Stimulated activated CD4-positive, alpha-beta T cell treated with anti-CD3 and anti-CD28 coated beads, TNF-alpha, amount 100 ng/mL, for 48 hours (primary cell): Measurements from ENCODE around the gene ZFAND2B.

Experiments
- DNase-seq, 3 donors: peaks; one replicate each; pipeline ENCODE4 v3.0.0-alpha.2; 2020; ENCODE audit warnings: low read depth in 3 of 3

Gene ZFAND2B, protein sequence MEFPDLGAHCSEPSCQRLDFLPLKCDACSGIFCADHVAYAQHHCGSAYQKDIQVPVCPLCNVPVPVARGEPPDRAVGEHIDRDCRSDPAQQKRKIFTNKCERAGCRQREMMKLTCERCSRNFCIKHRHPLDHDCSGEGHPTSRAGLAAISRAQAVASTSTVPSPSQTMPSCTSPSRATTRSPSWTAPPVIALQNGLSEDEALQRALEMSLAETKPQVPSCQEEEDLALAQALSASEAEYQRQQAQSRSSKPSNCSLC

DNA sequence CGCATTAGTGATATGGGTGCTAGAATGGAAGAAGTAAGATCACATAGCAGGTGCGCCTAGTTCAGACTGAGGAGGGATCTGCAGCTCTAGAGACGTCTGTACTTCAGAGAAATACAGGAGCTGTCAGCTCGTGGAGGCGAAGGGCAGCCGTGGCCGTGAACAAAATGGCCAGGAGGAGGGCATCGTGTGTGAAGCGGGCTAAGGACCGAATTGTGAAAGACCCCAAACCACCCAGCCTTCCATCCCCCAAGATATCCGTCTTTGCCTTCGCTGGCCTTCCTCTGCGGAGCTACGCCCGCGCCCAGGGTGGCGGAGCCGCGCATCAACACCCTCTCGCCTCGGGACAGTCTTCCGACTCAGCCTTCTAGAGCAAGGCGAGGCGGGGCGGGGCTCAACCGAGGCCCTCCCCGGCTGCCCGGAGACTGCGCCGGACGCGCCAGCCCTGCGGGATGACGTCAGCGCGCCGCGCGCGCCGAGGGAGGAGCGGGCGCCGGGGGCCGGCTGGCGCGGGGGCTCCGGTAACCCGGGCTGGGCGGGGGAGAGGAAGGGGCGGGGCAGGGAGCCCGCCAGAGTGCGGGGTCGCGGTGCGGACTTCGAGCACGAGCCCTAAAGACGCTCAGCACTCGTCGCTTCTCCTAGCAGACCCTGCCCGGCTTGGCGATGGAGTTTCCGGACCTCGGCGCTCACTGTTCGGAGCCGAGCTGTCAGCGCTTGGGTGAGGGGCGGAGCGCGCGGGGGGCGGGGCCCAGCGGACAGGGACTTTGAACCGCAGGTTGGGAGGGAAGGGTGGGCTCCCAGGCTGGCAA is at the start of gene ZFAND2B:
TSS of gene ZFAND2B (plus strand) at position 455 of the 806 bp plus-strand sequence. CDS start at position 661, 206 bp downstream.
- DNase-seq, result peak; percentile 88 to 96 (median 91)

DNA sequence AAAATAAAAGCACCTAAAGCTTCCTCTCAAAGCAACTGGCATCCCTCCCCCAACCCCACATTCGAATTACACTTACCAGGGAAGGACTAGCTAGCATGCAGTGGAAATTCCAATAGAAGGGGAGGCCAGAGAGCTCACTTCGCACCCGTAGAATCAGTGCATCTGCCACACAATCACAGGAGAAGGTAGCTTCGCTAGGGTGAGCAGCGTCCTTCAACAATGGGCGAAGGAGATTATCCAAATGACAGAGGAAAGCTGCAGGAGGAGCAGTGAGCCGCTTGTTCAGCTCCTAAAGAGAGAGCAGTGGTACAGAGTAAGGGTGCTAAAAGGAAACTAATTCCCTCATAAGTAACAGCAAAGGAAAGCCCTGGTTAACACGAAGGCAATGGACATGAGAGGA is 49.2 kb upstream of the ZFAND2B start:
- no peak for DNase-seq

DNA sequence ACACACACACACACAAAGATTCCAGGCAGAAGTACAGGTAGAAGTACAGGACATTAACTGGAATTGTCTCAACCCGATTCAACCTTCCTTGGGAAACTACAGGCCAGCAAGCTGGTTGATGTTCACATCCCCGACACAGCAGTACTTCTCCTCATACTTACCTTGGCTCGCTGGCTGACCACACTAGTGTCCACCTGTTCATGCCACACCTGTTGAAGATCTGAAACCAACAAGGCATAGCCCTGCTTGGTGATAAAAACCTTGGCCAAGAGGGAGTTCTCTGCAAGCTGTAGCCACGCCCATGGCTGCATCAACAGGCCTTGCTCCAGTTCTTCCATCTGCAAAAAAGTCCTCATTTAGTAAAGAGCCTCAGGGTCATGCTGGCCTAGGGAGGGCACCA is 48.6 kb upstream of the ZFAND2B start:
- DNase-seq, result no peak

DNA sequence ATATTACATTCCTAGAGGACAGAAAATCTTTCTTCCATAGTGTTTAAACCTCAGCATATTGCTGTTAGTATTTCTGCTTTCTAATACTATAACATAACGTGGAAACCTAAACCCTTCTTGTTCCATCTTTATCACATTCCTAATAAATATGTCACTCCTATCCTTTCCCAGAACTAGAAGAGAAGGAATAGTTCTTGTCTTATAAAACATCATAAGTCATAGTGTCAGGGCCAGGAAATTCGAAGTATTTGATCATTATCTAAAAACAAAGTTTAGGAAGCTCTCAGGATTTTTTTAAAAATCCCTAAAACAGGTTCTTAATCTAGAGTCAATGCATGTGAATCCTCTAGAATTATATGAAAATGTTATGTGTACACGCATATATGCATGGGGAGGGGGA is 48.0 kb upstream of the ZFAND2B start:
- DNase-seq, result no peak

DNA sequence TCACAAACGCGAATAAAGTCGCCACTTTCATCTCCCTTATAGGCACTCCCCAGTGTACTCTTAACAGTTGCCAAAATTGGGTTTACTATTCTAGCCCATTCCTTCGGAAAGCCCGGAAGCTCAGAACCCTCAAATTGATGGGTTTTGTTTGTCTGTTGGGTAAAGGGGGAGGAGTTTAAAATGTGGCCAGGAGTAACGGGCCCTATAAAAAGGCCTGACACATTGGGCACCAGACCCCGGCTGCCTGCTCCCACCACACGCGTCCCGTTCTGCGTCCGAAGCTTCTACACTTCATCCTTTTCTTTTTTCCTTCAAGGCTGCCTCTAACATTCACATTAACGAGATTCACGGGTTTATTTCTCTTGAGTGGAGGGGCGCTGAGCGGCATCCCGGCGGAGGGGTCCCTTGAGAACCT is 46.8 kb upstream of the ZFAND2B start:
- no peak for DNase-seq

DNA sequence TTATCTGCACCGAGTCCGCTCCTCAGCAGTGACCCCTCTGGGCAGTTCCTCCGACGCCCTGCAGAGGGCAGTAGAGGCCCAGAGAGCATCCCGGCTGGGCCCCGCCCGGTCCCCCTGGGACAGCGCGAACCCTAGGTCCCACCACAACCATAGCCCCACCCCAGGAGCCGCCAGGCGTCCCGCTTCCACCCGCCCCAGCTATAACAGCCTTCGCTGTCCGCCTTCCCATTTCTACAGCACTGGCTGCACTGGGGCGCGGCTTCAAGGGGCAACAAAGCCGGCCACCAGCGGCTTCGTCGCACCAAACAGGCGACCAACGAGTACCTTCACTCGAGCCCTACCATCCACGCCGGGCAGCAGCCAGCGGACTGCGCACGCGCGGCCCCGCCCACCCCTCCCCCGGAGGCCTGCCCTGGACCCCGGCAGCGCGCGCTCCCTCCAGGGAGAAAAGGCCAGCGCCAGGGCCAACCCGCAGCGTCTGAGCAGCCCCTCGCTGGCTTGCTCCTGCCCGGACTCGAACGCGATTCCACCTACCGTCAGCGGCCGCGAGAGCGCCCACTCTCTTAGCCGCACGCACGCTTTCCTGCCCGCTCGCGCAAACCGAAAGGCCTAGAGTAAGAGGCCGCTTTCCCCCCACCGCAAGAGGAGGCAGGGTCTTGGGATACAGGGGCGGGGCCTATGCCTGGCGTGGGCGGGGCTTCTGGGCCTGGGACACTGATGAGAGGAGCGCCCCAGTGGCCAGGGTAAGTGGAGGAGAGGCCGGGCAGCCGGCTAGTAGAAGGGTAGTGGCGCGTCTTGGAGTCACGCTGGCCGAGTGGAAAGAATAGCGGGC is 46.2 kb upstream of the ZFAND2B start, which contains the start of gene NHEJ1:
TSS of gene NHEJ1 (minus strand) at position 630 of the 832 bp plus-strand sequence. CDS start 2,453 bp downstream, outside the sequence.
- DNase-seq, result peak; percentile 90 to 92 (median 92)

DNA sequence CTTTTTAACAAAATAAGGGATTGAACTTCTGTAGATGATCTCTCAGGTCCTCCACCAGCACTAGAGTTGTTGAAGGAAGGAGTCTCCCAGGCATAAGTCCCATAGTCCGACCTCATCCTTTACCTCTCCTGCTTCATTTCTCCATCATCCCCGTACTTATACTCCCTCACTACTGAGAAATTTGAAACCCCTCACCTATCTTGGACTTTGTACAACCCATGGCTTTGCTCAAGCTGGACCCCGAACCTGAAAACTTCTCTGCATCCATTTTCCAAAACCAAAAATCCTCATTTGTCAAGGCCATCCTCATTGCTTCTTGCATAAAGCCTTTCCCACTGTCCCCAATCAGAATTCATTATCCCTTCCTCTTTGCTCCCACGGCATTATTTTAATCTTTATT is 45.5 kb upstream of the ZFAND2B start:
- DNase-seq, result no peak

DNA sequence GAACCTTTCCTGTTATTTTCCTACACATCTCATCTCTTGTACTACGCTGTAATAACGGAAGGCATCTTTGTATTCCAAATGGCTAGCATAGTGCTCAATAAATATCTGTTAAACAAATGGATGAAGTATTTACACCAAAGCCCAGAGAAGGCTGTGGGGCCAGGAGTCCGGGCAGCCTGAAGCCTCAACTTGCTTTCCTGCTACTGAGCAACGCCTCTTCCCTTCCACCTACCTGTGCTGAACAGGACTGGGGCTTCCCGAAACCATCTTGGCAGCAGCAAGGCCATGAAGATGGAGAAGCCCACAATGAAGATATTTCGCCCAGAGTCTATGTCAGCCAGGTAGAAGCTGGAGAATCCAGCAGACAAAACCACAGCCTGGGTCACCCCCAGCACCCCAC is 43.4 kb upstream of the ZFAND2B start:
- DNase-seq, result no peak

DNA sequence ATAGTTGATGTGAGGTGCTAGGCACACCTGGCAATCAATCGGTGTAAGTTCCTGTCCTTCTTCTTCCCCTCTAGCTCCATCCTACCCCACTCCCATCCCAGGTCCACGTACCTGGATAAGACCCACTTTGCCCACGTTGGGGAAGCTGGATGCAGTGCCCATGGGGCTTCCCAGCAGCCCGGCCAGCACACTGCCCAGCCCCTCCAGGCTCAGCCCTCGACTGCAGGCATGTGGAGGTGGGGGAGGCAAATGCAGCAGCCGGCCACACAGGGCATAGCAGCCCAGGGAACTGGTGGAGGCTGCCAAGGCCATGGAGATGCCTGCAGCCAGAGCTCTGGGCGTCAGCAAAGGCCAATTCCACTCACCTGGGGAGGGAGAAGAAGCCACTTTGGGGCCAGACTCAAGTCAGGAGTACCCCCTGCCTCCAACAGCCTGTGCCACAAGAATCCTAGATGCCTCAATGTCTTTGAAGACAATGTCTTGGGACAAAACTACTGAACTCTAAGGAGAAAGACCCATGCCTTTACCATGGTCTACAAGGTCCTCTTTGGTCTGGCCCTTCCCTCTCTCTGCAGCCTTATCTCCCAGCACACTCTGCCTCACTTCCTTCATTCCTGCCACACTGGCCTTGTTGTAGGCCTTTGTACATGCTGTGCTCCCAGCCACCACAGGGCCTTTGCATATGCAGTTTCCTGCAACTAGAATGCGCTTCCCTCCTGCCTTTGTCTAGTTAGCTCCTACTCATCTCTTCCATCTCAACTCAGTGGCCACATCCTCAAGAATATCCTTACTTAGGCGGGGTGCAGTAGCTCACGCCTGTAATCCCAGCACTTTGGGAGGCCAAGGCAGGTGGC is 41.3 kb upstream of the ZFAND2B start:
- no peak for DNase-seq

DNA sequence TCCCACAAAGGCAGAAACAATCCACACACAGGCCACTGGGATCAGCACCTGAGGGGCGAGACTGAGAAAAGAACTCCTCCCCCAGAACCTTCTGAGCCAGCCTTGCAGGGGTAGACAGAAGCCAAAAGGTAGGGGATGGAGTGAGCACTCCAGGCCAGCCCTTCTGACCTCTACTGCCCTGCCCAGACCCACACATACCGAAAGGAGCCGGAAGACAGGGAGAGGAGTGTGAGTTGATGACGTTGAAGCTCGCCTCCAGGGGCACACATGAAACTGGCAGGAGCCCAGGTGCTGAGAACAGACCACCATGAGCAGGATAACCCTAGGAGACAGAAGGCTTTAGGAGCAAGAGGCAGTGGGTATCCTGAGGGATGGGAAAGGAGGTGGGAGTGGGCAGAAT is 38.6 kb upstream of the ZFAND2B start:
- no peak for DNase-seq

DNA sequence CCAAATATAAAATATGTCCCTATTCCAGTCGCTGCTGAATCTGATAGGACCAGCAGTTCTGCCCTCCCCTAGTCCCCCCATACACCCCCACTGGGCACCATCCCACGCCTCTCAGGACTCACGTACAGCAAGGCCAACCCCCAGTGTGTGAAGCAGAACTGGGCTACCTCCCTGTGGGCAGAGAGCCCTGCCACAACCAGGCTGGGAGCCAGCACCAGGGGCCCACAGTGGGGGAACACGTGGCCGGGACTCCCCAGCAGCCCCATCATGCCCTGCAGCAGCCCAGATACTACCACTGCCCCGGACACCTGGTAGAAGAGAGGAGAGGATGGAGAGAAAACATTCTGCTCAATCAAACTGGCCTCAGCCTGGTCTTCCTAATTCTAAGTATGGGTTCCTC is 38.1 kb upstream of the ZFAND2B start:
- no peak for DNase-seq

DNA sequence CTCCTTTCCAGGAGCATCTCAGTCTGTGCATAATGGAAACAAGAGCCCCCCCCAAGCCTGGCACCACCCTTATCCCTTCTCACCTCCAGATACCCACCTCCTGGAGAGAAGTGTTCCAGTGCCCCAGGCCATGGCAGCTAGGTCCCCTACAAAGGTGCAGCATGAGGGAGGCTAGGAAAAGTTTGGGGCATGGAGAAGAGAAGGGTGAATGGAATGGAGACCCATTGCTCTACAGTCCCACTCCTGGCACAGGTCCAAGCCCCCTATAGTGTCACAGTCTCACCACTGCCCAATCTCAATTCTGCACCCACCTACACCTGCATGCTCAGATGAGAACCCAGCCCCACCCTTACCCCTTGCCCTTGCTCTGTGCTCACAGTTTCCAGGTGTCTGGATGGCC is 37.6 kb upstream of the ZFAND2B start:
- DNase-seq, result no peak

DNA sequence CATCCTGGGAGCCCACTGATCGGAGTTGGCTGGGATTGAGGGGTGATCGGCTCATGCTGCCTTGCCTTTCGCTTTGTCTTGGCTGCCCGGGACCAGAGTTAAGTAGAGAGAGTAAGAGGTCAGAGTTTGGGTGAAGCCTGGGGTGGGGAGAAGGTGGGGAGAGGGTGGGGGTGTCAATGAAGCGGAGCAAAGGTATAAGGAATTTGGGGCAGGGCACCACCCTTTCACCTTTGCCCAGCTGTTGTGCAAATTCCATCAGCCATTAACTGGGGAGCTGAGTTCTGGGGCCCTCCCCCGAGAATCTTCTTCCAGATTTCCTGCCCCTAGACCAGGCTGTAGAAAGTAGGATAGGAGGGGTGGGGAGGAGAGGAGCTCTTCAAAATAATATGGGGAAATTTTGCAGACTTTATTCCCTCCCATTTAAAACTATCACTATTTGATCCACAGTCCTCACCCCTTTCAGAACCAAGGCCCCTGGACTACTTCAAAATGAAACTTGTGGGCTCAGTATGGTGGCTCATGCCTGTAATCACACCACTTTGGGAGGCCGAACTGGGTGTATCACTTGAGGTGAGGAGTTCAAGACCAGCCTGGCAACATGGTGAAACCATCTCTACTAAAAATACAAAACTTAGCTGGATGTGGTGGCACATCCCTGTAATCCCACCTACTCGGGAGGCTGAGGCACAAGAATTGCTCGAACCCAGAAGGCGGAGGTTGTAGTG is 36.5 kb upstream of the ZFAND2B start, which contains the start of gene SLC23A3:
TSS of gene SLC23A3 (minus strand) at position 100 of the 725 bp plus-strand sequence. CDS start at position 55, 45 bp downstream.
- no peak for DNase-seq

DNA sequence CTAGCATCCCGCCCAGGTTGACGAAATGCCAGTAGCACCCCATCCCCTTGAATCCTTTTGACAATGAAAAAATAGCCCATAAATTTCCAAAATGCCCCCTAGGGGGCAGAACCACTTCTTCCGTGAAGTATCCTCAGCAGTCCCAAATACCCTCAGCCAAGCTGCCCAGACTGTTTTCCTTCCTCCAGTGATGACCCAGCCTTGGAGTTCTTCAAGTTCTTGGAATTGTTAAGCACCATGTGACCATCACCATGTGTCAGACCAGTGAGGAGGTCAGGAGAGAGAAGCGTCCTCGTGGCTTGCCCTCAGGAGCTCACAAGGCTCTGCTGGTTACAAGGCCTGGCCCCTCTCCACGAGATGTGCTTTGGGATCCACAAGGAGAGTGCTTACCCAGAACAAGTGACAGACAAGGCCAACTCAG is 35.3 kb upstream of the ZFAND2B start:
- DNase-seq, result no peak

DNA sequence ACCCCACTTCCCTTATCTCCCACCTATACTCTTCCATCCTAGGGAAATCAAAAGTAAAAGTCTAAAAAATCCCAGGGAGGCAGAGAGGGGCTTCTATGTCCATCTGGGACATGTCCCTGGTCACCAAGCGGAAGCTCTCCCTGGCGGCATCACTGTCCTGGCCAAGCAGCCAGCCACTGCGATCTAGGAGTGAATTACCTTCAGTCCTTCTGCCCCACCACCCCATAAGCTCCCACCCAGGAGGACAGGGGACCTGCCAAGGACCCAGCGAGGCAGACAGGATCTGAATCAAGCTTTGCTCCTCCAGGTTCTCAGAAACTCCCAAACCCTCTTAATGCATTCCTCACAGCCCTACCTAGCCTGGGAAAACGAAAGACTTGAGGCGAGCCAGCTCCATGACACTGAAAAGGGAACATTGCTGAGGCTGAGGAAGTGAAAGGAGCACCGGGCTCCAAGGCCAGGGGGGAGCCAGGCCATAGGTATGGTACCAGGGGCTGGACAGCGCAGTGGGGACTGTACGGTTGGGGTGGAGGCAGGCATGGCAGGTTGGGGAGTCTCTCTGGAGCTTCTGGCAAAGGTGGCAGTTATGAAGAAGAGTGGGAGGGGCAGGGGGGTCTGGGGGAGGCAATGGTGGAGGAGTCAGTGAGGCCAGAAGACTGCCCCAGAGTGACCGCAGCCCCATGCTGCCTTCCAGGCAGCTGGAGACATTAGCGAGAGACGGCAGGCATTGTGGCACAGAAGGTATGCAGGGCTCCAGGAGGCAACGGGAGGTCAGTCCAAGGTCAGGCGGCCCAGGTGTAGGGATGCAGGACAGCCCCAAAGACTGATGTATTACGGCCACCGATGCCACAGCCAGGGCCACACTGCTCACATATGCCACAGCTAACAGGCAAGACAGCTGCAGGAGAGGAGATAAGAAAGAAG is 34.1 kb upstream of the ZFAND2B start:
- DNase-seq, result no peak

DNA sequence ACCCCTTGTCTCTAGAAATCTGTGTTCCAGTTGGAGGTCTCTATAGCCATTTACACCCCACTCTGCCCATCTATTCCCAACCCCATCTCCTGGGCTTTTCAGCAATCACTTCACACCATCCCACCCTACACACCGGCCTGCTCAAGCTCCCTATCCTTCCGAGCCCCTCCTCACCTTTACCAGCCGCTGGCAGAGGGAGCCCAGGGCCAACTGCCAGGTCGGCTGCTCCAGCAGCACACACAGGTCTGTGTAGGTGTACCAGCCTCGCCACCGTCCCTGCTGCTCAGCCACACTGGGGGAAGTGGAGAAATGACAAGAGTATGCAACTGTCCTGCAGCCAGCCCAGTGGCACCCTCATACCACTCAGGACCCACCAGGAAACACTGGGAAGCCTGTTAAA is 33.4 kb upstream of the ZFAND2B start:
- no peak for DNase-seq

DNA sequence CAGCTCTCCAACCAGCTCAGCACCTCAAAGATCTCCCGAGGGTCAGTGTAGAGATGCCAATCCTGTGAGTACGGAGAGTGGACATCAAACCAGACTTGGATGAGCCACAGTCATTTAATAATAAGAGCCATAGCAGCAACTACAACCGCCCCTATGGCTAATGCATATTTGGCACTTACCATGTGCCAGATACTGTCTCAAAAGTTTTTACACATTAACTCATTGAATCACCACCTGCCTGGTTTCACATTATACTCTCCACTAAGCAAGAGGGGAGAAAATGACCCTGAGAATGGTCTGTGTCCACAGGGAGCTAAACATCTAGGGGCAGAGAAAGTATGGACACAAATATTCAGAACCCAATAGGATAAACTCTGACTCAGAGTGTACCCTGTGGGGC is 32.4 kb upstream of the ZFAND2B start:
- no peak for DNase-seq

DNA sequence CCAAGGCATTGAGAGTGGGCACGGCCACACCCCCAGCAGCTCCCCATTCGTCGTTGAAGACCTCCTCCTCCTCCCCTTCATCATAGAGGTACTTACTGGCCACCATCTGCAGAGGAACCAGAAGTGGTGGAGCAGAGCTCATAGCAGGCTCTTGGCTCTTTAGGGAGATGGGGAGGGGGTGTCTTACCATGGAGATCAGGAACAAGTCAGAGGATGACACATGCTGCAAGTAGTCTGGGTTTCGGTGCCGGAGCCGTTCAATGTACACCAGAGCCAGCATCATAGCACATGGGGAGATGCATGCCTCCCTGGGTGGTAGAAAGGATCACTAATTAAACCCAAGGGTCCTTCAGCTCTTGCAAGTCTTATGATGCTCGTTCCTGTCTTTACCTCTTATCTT is 31.8 kb upstream of the ZFAND2B start:
- DNase-seq, result no peak

DNA sequence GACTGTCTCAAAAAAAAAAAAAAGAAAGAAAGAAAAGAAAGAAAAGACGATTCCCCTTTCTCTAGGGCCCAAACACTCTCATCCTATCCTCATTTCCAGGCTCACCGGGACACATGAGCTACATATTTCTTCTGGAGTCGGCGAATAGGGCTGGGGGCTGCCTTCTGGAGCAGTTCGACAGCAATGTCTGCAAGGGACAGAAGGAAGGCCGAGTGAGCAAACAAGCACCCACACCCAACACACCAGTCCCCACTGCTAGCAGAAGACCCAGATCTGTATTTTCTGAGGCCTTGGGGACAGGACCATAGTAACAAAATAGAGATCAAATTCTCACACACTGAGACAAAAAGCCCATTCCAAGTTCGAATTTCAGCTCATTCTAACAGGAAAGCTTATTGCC is 31.1 kb upstream of the ZFAND2B start:
- no peak for DNase-seq
